H4 (cell line): ENCODE results near the gene ONECUT2. TPM values are rescaled to one million over a fixed set of nuclear protein-coding genes. Genes with fewer than 3 reads are reported as not detected.

Experiments used
- DNase-seq: peaks from one replicate; pipeline ENCODE4 v3.0.0-alpha.2; 2015; ENCODE audit warnings: low spot score
- total RNA-seq: library from RNA; depleted of rRNA; stranded (reverse); fragments of >200 nt; shearing (Covaris generic); gene quantifications from 2 replicates; pipeline ENCODE4 v1.2.3, GENCODE V29; 2014

The ONECUT2 gene
- total RNA-seq, 1 experiment from 2014 or later = 1.4 TPM

- DNase-seq = no peak
These were observed 4.2 kb upstream of the ONECUT2 start for GRCh38 chr18:57431002-57431382.

- no peak for DNase-seq
These were observed 3.6 kb upstream of the ONECUT2 start for GRCh38 chr18:57431467-57432080.

- no peak for DNase-seq
These were observed 3.0 kb upstream of the ONECUT2 start for GRCh38 chr18:57432140-57432539.

GRCh38 chr18:57432751-57433400 is 2.3 kb upstream of the ONECUT2 start:
- DNase-seq = no peak

- DNase-seq = no peak
These were observed 1.7 kb upstream of the ONECUT2 start for GRCh38 chr18:57433482-57433881.

- DNase-seq = no peak
These were observed 1.1 kb upstream of the ONECUT2 start for GRCh38 chr18:57433934-57434535.

GRCh38 chr18:57435846-57436190 is 644 bp downstream of the ONECUT2 start:
- DNase-seq = no peak

- no peak for DNase-seq
These were observed 1.2 kb downstream of the ONECUT2 start for GRCh38 chr18:57436191-57436964.

- DNase-seq = no peak
These were observed 1.8 kb downstream of the ONECUT2 start for GRCh38 chr18:57436965-57437333.

GRCh38 chr18:57437402-57437765 is 2.2 kb downstream of the ONECUT2 start:
- DNase-seq = no peak

- DNase-seq = peak; percentile 81
These were observed 2.8 kb downstream of the ONECUT2 start for GRCh38 chr18:57437766-57438671.

- DNase-seq = no peak
These were observed 3.8 kb downstream of the ONECUT2 start for GRCh38 chr18:57438743-57439608.

GRCh38 chr18:57439609-57439968 is 4.4 kb downstream of the ONECUT2 start:
- no peak for DNase-seq

- DNase-seq = no peak
These were observed 4.8 kb downstream of the ONECUT2 start for GRCh38 chr18:57439985-57440330.

GRCh38 chr18:57440331-57441070 is 5.3 kb downstream of the ONECUT2 start:
- DNase-seq = no peak

GRCh38 chr18:57441071-57441794 is 6.1 kb downstream of the ONECUT2 start:
- DNase-seq = no peak

GRCh38 chr18:57443247-57443646 is 8.1 kb downstream of the ONECUT2 start:
- no peak for DNase-seq

- no peak for DNase-seq
These were observed 8.5 kb downstream of the ONECUT2 start for GRCh38 chr18:57443702-57444101.

- DNase-seq = no peak
These were observed 9.2 kb downstream of the ONECUT2 start for GRCh38 chr18:57444301-57444759.
